Heart left ventricle (tissue), 16 donors: ENCODE results near the gene GABBR2. TPM values are rescaled to one million over a fixed set of nuclear protein-coding genes. Genes with fewer than 3 reads are reported as not detected.

Experiments
- ATAC-seq, 4 donors: fragments of 200-7000 bp; cut with Tn5 transposase; one replicate each; pipeline ENCODE4 v1.9.1; 2020 to 2022; ENCODE audit warnings: moderate library complexity in 4 of 4, mild to moderate bottlenecking in 3 of 4, moderate number of reproducible peaks in 1 of 4
- DNase-seq, 5 donors: peaks; one replicate each; pipeline ENCODE4 v3.0.0-alpha.2; 2020
- H3K27ac ChIP-seq, 12 donors: fragments of 200-600 bp; sonication (generic) in 4 of 12; one replicate each; pipeline versions ENCODE4 v1.5.0 to v1.8.0; 2016 to 2022; ENCODE audit warnings: mild to moderate bottlenecking in 2 of 12
- H3K27me3 ChIP-seq, 9 donors: fragments of 200-600 bp; sonication (generic) in 2 of 9; one replicate each; pipeline versions ENCODE4 v1.5.1 to v1.8.0; 2016 to 2022; ENCODE audit warnings: mild to moderate bottlenecking in 3 of 9
- H3K36me3 ChIP-seq, 9 donors: fragments of 200-600 bp; sonication (generic) in 2 of 9; one replicate each; pipeline versions ENCODE4 v1.5.0 to v1.8.0; 2018 to 2022; ENCODE audit warnings: mild to moderate bottlenecking in 2 of 9
- H3K4me1 ChIP-seq, 12 donors: fragments of 200-600 bp; sonication (generic) in 4 of 12; one replicate each; pipeline versions ENCODE4 v1.5.0 to v1.8.0; 2016 to 2022; ENCODE audit warnings: mild to moderate bottlenecking in 3 of 12
- H3K4me3 ChIP-seq, 12 donors: fragments of 200-600 bp; sonication (generic) in 4 of 12; one replicate each; pipeline versions ENCODE4 v1.5.0 to v1.8.0; 2017 to 2022; ENCODE audit warnings: mild to moderate bottlenecking in 9 of 12, moderate library complexity in 4 of 12
- H3K9me3 ChIP-seq, 12 donors: fragments of 200-600 bp; sonication (generic) in 4 of 12; one replicate each; pipeline versions ENCODE4 v1.5.0 to v1.8.0; 2016 to 2022; ENCODE audit warnings: mild to moderate bottlenecking in 1 of 12
- CTCF ChIP-seq, 12 donors: fragments of 200-600 bp; sonication (generic) in 4 of 12; IDR thresholded peaks; one replicate each; pipeline versions ENCODE4 v1.5.0 to v1.8.0; 2018 to 2022; ENCODE audit warnings: antibody characterized with exemption in 12 of 12, mild to moderate bottlenecking in 5 of 12
- POLR2A ChIP-seq, 2 donors: fragments of 450-650 bp; IDR thresholded peaks; one replicate each; pipeline ENCODE4 v1.6.1; 2017; ENCODE audit warnings: antibody characterized with exemption in 2 of 2, mild to moderate bottlenecking in 2 of 2, moderate library complexity in 2 of 2
- WGBS, 4 donors: extraction: QIAGEN DNeasy Blood & Tissue Kit in 2 of 4; methylation state at CpG; one replicate each; pipeline versions ENCODE4 v1.1.5 to v1.1.7; 2013 to 2018; 5-methylcytosine and 5-hydroxymethylcytosine counted together
- intact Hi-C, 10 donors: fragments of 100-400 bp; cut with DNase I; formaldehyde crosslinking; loops; one replicate each; pipeline versions ENCODE4 v1.11.1 to v1.14.2; 2022
- polyA plus RNA-seq, 2 donors: library from polyadenylated mRNA; stranded (reverse); fragments of 200-250 nt; gene quantifications; one replicate each; pipeline ENCODE4 v1.2.3, GENCODE V29; 2013
- total RNA-seq, 9 donors: library from RNA; depleted of rRNA in 2 of 9; stranded (reverse); fragments of >200 nt in 2 of 9; fragmentation: NEBNext Ultra II Directional in 3 of 9; extraction: Animal tissue kit (Norgen Biotek cat#: 25700) in 3 of 9; gene quantifications; one replicate each; pipeline versions ENCODE4 v1.1.0 to v1.2.4, GENCODE V29; 2016 to 2023
- donor health status: ischemic (EF 13 %, LVEDD 7.1; RV severe dilation, severe dysfunction).
- donor health status: healthy with polysubstance abuse.
- donor health status: DM: no; HTN: yes; CAD: no.
- donor health status: DM: no; HTN: no; CAD: no.
- donor health status: ischemic (EF 25% LVEDD 6.9; RV normal size, moderate dysfunction).
- donor health status: ischemic (EF 25% LVEDD 5.7; RV mildly dilated, moderate dysfunction).
- donor health status: healthy.
- donor health status: DM: yes; HTN: yes; CAD: no.
- donor health status: ischemic (EF 35%, LVEDD 5.7; RV mildly dilated, moderate dysfunction).
- donor health status: nonischemic (EF 11% LVEDD 7.7; RV severe dilation, severe dysfunction).
- donor health status: DM: yes; HTN: yes; CAD: no.
- donor health status: PGD.
- donor health status: ischemic (EF 29% LVEDD 5.4; RV normal size, mild dysfunction).
- donor health status: nonischemic (EF 23%, LVEDD 6.1; RV moderate dilation, normal function).

GABBR2 gene
- total and polyA plus RNA-seq, 11 donors = 0.11 to 3.4 (median 0.58) TPM

- H3K27me3 ChIP-seq = no peaks in the 10 kb centered on the region
- H3K9me3 ChIP-seq = peaks cover 0 to 15% (median 0%) of the 10 kb centered on the region in 12 donors
- intact Hi-C loops = no loop called here
- DNase-seq (no peak), ATAC-seq (no peak)
- H3K36me3 ChIP-seq = peaks cover 0 to 27% (median 12%) of the 10 kb centered on the region in 9 donors
- no peak overlapping the region for H3K4me3 ChIP-seq
- peaks cover 0 to 4% (median 0%) of the 10 kb centered on the region in 12 donors for H3K4me1 ChIP-seq
- 82 to 93% (median 87%) methylated on average over 11 to 12 of the region's 12 CpGs for WGBS, 4 donors
- no peak overlapping the region for H3K27ac ChIP-seq
- TF ChIP-seq CTCF (IDR thresholded peaks at IDR 0.05) = no peak
- TF ChIP-seq POLR2A (IDR thresholded peaks at IDR 0.05) = no peak
Observed at GRCh38 chr9:98736226-98736625, 27.5 kb upstream of the GABBR2 start.

- Histone ChIP-seq H3K4me3 (no peak overlapping the region), H3K27me3 (no peaks in the 10 kb centered on the region), H3K27ac (no peak overlapping the region), H3K36me3 (peaks cover 0 to 27% (median 9%) of the 10 kb centered on the region in 9 donors), H3K4me1 (peaks cover 0 to 14% (median 0%) of the 10 kb centered on the region in 12 donors), H3K9me3 (peaks cover 0 to 4% (median 0%) of the 10 kb centered on the region in 12 donors)
- TF ChIP-seq CTCF (IDR thresholded peaks at IDR 0.05) (no peak), POLR2A (IDR thresholded peaks at IDR 0.05) (no peak)
- DNase-seq = no peak
- intact Hi-C loops = no loop called here
- 92 to 96% (median 95%) methylated on average over 9 of the region's 9 CpGs for WGBS, 4 donors
- no peak for ATAC-seq
Observed at GRCh38 chr9:98732801-98733200, 24.1 kb upstream of the GABBR2 start.

- no peak for ATAC-seq
- peaks cover 0 to 14% (median 0%) of the 10 kb centered on the region in 12 donors for H3K4me1 ChIP-seq
- peaks cover 0 to 27% (median 9%) of the 10 kb centered on the region in 9 donors for H3K36me3 ChIP-seq
- no peak for DNase-seq
- intact Hi-C loops = no loop called here
- TF ChIP-seq CTCF (IDR thresholded peaks at IDR 0.05) (no peak), POLR2A (IDR thresholded peaks at IDR 0.05) (no peak)
- H3K4me3 ChIP-seq = no peak overlapping the region
- no peak overlapping the region for H3K27ac ChIP-seq
- H3K9me3 ChIP-seq = no peaks in the 10 kb centered on the region
- WGBS, 4 donors = 78 to 86% (median 83%) methylated on average over 10 of the region's 10 CpGs
- H3K27me3 ChIP-seq = no peaks in the 10 kb centered on the region
Observed at GRCh38 chr9:98732091-98732490, 23.4 kb upstream of the GABBR2 start.

GRCh38 chr9:98730871-98731270 is 22.1 kb upstream of the GABBR2 start:
- H3K27me3 ChIP-seq = peaks cover 0 to 2% (median 0%) of the 10 kb centered on the region in 9 donors
- no peak overlapping the region for H3K27ac ChIP-seq
- no peak for ATAC-seq
- H3K36me3 ChIP-seq = peaks cover 0 to 18% (median 8%) of the 10 kb centered on the region in 9 donors
- DNase-seq = no peak
- peaks cover 0 to 14% (median 0%) of the 10 kb centered on the region in 12 donors for H3K4me1 ChIP-seq
- WGBS, 4 donors = 82 to 87% (median 84%) methylated on average over 5 of the region's 5 CpGs
- no peaks in the 10 kb centered on the region for H3K9me3 ChIP-seq
- TF ChIP-seq CTCF (IDR thresholded peaks at IDR 0.05) (no peak), POLR2A (IDR thresholded peaks at IDR 0.05) (no peak)
- H3K4me3 ChIP-seq = no peak overlapping the region
- intact Hi-C loops = no loop called here
